ENCODE data around the gene BCAS3. TPM values are rescaled to one million over a fixed set of nuclear protein-coding genes. Genes with fewer than 3 reads are reported as not detected.

BCAS3 gene
- total RNA-seq, 4 donors from 2014 or later: 41.0 to 81.4 (median 45.6) TPM

GRCh38 chr17:61073131-61073530 is 395.5 kb downstream of the BCAS3 start:
- Histone ChIP-seq H3K27me3 (no peaks in the 10 kb centered on the region), H3K4me1 (no peaks in the 10 kb centered on the region), H3K27ac (no peak overlapping the region), H3K9me3 (no peaks in the 10 kb centered on the region), H3K4me3 (no peak overlapping the region), H3K36me3 (no peaks in the 10 kb centered on the region)
- TF ChIP-seq CTCF (IDR thresholded peaks at IDR 0.05) (no peak), POLR2AphosphoS5 (IDR thresholded peaks at IDR 0.05) (no peak), POLR2A (IDR thresholded peaks at IDR 0.05) (no peak), EP300 (IDR thresholded peaks at IDR 0.05) (no peak)
- DNase-seq (ENCODE audit: low spot score in 2 of 2): no peak
- WGBS: 69% methylated on average over 1 of the region's 1 CpG

GRCh38 chr17:61073799-61074513 is 396.3 kb downstream of the BCAS3 start:
- 85% methylated on average over 3 of the region's 3 CpGs for WGBS
- H3K27me3 ChIP-seq: no peaks in the 10 kb centered on the region
- H3K27ac ChIP-seq: no peak overlapping the region
- no peaks in the 10 kb centered on the region for H3K36me3 ChIP-seq
- H3K4me1 ChIP-seq: no peaks in the 10 kb centered on the region
- no peak overlapping the region for H3K4me3 ChIP-seq
- no peak for TF ChIP-seq POLR2AphosphoS5 (IDR thresholded peaks at IDR 0.05)
- TF ChIP-seq POLR2A (IDR thresholded peaks at IDR 0.05): no peak
- TF ChIP-seq EP300 (IDR thresholded peaks at IDR 0.05): no peak
- TF ChIP-seq CTCF (IDR thresholded peaks at IDR 0.05): no peak
- DNase-seq (ENCODE audit: low spot score in 2 of 2): no peak
- H3K9me3 ChIP-seq: no peaks in the 10 kb centered on the region

- Histone ChIP-seq H3K27me3 (no peaks in the 10 kb centered on the region), H3K27ac (no peak overlapping the region)
- 94% methylated on average over 1 of the region's 1 CpG for WGBS
These were observed 398.3 kb downstream of the BCAS3 start for GRCh38 chr17:61075988-61076387.

GRCh38 chr17:61076621-61077031 is 399.0 kb downstream of the BCAS3 start:
- no peak for TF ChIP-seq CTCF (IDR thresholded peaks at IDR 0.05)
- no peak for TF ChIP-seq POLR2A (IDR thresholded peaks at IDR 0.05)
- no peak for TF ChIP-seq POLR2AphosphoS5 (IDR thresholded peaks at IDR 0.05)
- no peak for TF ChIP-seq EP300 (IDR thresholded peaks at IDR 0.05)
- WGBS: 89% methylated on average over 3 of the region's 3 CpGs
- peaks cover 3% of the 10 kb centered on the region for H3K36me3 ChIP-seq
- no peak overlapping the region for H3K4me3 ChIP-seq
- no peak for DNase-seq (ENCODE audit: low spot score in 2 of 2)
- no peaks in the 10 kb centered on the region for H3K4me1 ChIP-seq
- no peaks in the 10 kb centered on the region for H3K27me3 ChIP-seq
- H3K27ac ChIP-seq: no peak overlapping the region
- H3K9me3 ChIP-seq: no peaks in the 10 kb centered on the region

More at GRCh38 chr17:61075988-61076387, 398.3 kb downstream of the BCAS3 start:
- Histone ChIP-seq H3K4me1 (no peaks in the 10 kb centered on the region), H3K36me3 (peaks cover 3% of the 10 kb centered on the region), H3K9me3 (no peaks in the 10 kb centered on the region), H3K4me3 (no peak overlapping the region)
- no peak for TF ChIP-seq POLR2A (IDR thresholded peaks at IDR 0.05)
- no peak for TF ChIP-seq POLR2AphosphoS5 (IDR thresholded peaks at IDR 0.05)
- no peak for DNase-seq (ENCODE audit: low spot score in 2 of 2)

GRCh38 chr17:61081959-61082358 is 404.3 kb downstream of the BCAS3 start:
- Histone ChIP-seq H3K4me1 (no peaks in the 10 kb centered on the region), H3K27ac (no peak overlapping the region), H3K27me3 (no peaks in the 10 kb centered on the region), H3K9me3 (no peaks in the 10 kb centered on the region), H3K4me3 (no peak overlapping the region), H3K36me3 (peaks cover 3% of the 10 kb centered on the region)
- no peak for DNase-seq (ENCODE audit: low spot score in 2 of 2)
- no peak for TF ChIP-seq POLR2AphosphoS5 (IDR thresholded peaks at IDR 0.05)
- TF ChIP-seq EP300 (IDR thresholded peaks at IDR 0.05): no peak
- TF ChIP-seq POLR2A (IDR thresholded peaks at IDR 0.05): no peak
- TF ChIP-seq CTCF (IDR thresholded peaks at IDR 0.05): no peak
- WGBS: 73% methylated on average over 3 of the region's 3 CpGs
